Thyroid gland (tissue), 4 donors: ENCODE results near the gene SVIL.
"Not testable (repeated sequence)": the region's sequence is repeated elsewhere in the genome, so short reads cannot be mapped to it uniquely, and the experiment has no call there.

Experiments
- CTCF ChIP-seq, 6 experiments: fragments of 200-600 bp in 3 of 6; fragments of 450-650 bp in 3 of 6; sonication (generic) in 3 of 6; IDR thresholded peaks; one replicate each; pipeline ENCODE4 v1.5.1; 2016 to 2019; ENCODE audit warnings: antibody characterized with exemption in 6 of 6, mild to moderate bottlenecking in 2 of 6, inconsistent platforms in 1 of 6, moderate library complexity in 1 of 6
- POLR2A ChIP-seq, 2 donors: fragments of 450-650 bp; IDR thresholded peaks; one replicate each; pipeline ENCODE4 v1.6.1; 2017; ENCODE audit warnings: antibody characterized with exemption in 2 of 2, mild to moderate bottlenecking in 2 of 2, moderate library complexity in 1 of 2

GRCh38 chr10:29570248-29570647 lies 64.5 kb downstream of the SVIL start:
- not testable (repeated sequence) for TF ChIP-seq CTCF, POLR2A (IDR thresholded peaks at IDR 0.05)
